ENCODE measurements around the gene GNAS-AS1.

- TF ChIP-seq CTCF (IDR thresholded peaks at IDR 0.05) (no peak), POLR2A (IDR thresholded peaks at IDR 0.05) (no peak)
Measured at GRCh38 chr20:58853466-58853865, 2.8 kb upstream of the GNAS-AS1 start.
